ENCODE measurements around the gene LRRC8D. TPM values are rescaled to one million over a fixed set of nuclear protein-coding genes. Genes with fewer than 3 reads are reported as not detected.
A peak's percentile ranks its signal among the peaks of the same experiment; 100 is the strongest.

LRRC8D gene
- total RNA-seq, 1 experiment from 2014 or later, result 19.6 TPM

DNA sequence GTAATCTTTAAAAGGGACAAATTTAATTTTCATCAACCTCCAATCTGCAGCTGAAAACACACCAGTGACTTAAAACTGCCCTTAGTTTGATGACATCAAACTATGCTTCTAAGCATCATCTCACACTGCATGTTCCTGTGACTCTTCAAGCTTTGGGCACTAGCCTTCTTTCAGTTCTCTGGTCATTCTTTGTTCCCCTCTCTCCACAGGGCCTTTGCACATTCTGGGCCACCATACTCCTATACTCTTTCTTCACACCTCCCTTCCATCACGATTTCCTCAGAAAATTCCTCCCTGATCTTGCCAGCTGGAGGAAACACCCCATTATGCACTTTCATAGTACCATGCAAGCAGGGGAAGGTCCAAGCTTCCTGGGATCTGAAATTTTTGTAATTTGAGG, 96.5 kb downstream of the LRRC8D start:
- Histone ChIP-seq H3K79me2 (ENCODE audit: low read length) (no peaks in the 10 kb centered on the region), H3K9me2 (replicated peaks; ENCODE audit: low read length) (no peaks in the 10 kb centered on the region), H3K4me3 (ENCODE audit: low read length) (no peak overlapping the region), H3K36me3 (ENCODE audit: low read depth, low read length) (no peaks in the 10 kb centered on the region), H3K9ac (ENCODE audit: low read length) (no peak overlapping the region), H3F3A (ENCODE audit: low read length, unreplicated experiment) (no peaks in the 10 kb centered on the region), H3K9me3 (ENCODE audit: low read length) (no peaks in the 10 kb centered on the region), H3K4me1 (ENCODE audit: insufficient read depth, low read length) (peaks cover 13% of the 10 kb centered on the region), H4K20me1 (ENCODE audit: low read length) (no peaks in the 10 kb centered on the region), H3K27ac (ENCODE audit: low read length) (no peak overlapping the region), H2AFZ (ENCODE audit: low read length) (no peak overlapping the region), H3K4me2 (ENCODE audit: low read length) (no peak overlapping the region), H3K27me3 (ENCODE audit: low read length) (no peaks in the 10 kb centered on the region)
- TF ChIP-seq, protein P1, sequence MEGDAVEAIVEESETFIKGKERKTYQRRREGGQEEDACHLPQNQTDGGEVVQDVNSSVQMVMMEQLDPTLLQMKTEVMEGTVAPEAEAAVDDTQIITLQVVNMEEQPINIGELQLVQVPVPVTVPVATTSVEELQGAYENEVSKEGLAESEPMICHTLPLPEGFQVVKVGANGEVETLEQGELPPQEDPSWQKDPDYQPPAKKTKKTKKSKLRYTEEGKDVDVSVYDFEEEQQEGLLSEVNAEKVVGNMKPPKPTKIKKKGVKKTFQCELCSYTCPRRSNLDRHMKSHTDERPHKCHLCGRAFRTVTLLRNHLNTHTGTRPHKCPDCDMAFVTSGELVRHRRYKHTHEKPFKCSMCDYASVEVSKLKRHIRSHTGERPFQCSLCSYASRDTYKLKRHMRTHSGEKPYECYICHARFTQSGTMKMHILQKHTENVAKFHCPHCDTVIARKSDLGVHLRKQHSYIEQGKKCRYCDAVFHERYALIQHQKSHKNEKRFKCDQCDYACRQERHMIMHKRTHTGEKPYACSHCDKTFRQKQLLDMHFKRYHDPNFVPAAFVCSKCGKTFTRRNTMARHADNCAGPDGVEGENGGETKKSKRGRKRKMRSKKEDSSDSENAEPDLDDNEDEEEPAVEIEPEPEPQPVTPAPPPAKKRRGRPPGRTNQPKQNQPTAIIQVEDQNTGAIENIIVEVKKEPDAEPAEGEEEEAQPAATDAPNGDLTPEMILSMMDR (conservative IDR thresholded peaks at IDR 0.05; ENCODE audit: low read depth, low read length), result no peak
- no peak for TF ChIP-seq EZH2 (IDR thresholded peaks at IDR 0.05; ENCODE audit: low read length, unreplicated experiment)
- CTCF ChIA-PET, result no interaction called here
- POLR2A ChIA-PET (ENCODE audit: unreplicated experiment), result no interaction called here
- DNase-seq (no peak), ATAC-seq (no peak)
- intact Hi-C loops (cut with micrococcal nuclease), result no loop called here
- no TSS peak for BruUV-seq (replicated peaks)

DNA sequence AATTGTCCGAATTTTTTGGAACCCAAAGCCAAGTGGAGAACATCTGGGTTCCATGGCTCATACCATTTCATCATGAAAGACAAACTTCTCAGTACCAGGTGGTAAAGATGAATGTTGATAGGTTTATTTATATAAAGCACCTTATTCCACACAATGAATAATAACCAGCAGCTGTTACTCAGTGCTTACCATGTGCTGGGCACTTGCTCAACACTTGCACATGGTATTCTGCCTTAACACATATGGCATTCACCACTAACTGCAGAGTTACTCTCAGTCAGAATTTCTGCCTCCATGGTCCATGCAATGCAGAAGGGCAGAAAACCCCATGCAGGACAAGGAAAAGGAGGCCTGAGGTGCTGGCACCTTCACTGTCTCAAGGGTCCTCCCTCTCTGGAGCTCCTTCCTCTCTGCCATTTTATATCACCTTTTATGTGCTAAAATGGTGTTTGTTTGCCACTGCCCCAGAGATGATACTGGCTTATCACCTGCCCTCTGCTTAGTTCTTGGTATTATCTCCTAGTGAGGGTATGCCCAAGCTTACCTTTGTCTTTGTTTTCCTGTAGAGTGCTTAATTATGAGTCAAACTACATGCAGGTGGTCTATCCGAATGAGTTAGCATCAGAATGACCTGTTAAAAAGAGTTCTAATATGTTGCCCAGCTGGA, 97.4 kb downstream of the LRRC8D start:
- ATAC-seq (peak; percentile 20; the same call in 1 of the 2 replicates), DNase-seq (no peak)
- H2AFZ ChIP-seq (ENCODE audit: low read length), result no peak overlapping the region
- intact Hi-C loops (cut with micrococcal nuclease), result no loop called here
- H3K27ac ChIP-seq (ENCODE audit: low read length), result no peak overlapping the region
- no TSS peak for BruUV-seq (replicated peaks)
- ChIA-PET POLR2A (ENCODE audit: unreplicated experiment) (no interaction called here), CTCF (no interaction called here)
- no peaks in the 10 kb centered on the region for H3K79me2 ChIP-seq (ENCODE audit: low read length)
- H3K4me3 ChIP-seq (ENCODE audit: low read length), result no peak overlapping the region
- TF ChIP-seq EZH2 (IDR thresholded peaks at IDR 0.05; ENCODE audit: low read length, unreplicated experiment), result no peak
- TF ChIP-seq EZH2phosphoT487 (IDR thresholded peaks at IDR 0.05; ENCODE audit: borderline replicate concordance, low read length), result no peak
- TF ChIP-seq, protein P1 (conservative IDR thresholded peaks at IDR 0.05; ENCODE audit: low read depth, low read length), result no peak
- no peak overlapping the region for H3K9ac ChIP-seq (ENCODE audit: low read length)
- H3K4me1 ChIP-seq (ENCODE audit: insufficient read depth, low read length), result peaks cover 13% of the 10 kb centered on the region
- no peaks in the 10 kb centered on the region for H3K9me3 ChIP-seq (ENCODE audit: low read length)
- H3K4me2 ChIP-seq (ENCODE audit: low read length), result 0 out of 2 replicates have a peak overlapping the region, but pooled peaks have one; percentile 2
- no peaks in the 10 kb centered on the region for H3K9me2 ChIP-seq (replicated peaks; ENCODE audit: low read length)
- H3F3A ChIP-seq (ENCODE audit: low read length, unreplicated experiment), result no peaks in the 10 kb centered on the region
- no peaks in the 10 kb centered on the region for H3K27me3 ChIP-seq (ENCODE audit: low read length)
- H4K20me1 ChIP-seq (ENCODE audit: low read length), result no peaks in the 10 kb centered on the region
- H3K36me3 ChIP-seq (ENCODE audit: low read depth, low read length), result peaks cover 4% of the 10 kb centered on the region; the same call in 1 of the 2 replicates

DNA sequence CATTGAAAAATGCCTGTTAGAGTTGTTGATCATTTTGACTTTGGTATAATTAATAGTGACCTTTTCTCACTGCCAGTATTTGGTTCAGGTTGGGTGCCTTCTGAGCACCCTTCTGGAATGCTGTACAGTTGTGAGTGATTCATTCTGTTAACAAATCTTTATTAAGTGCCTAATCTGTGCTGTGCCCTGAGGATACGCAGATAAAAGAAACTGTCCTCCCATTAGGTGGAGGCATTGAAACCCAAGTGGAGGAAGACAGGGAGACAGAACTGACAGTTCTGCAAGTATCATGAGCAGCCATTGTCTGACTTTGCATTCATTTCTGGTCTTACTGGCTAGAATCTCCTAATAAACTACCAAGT, 97.9 kb downstream of the LRRC8D start:
- BruUV-seq (replicated peaks), result no TSS peak
- H3K4me3 ChIP-seq (ENCODE audit: low read length), result no peak overlapping the region
- H3K27ac ChIP-seq (ENCODE audit: low read length), result no peak overlapping the region
- TF ChIP-seq EZH2phosphoT487 (IDR thresholded peaks at IDR 0.05; ENCODE audit: borderline replicate concordance, low read length) (no peak), EZH2 (IDR thresholded peaks at IDR 0.05; ENCODE audit: low read length, unreplicated experiment) (no peak)
- TF ChIP-seq, protein P1 (conservative IDR thresholded peaks at IDR 0.05; ENCODE audit: low read depth, low read length), result no peak
- no peaks in the 10 kb centered on the region for H4K20me1 ChIP-seq (ENCODE audit: low read length)
- ATAC-seq, result peak; percentile 67
- ChIA-PET POLR2A (ENCODE audit: unreplicated experiment) (interaction anchor here (0.5 kb wide), 1 partner anchor 35 kb away, joined by 4 read pairs; no protein-coding TSS in a partner anchor), CTCF (no interaction called here)
- no peaks in the 10 kb centered on the region for H3K9me3 ChIP-seq (ENCODE audit: low read length)
- H3K79me2 ChIP-seq (ENCODE audit: low read length), result no peaks in the 10 kb centered on the region
- peak overlapping the region; percentile 2; the same call in 1 of the 2 replicates for H3K4me2 ChIP-seq (ENCODE audit: low read length)
- peaks cover 9% of the 10 kb centered on the region; the same call in 1 of the 2 replicates for H3K36me3 ChIP-seq (ENCODE audit: low read depth, low read length)
- H3F3A ChIP-seq (ENCODE audit: low read length, unreplicated experiment), result no peaks in the 10 kb centered on the region
- no peaks in the 10 kb centered on the region for H3K9me2 ChIP-seq (replicated peaks; ENCODE audit: low read length)
- intact Hi-C loops (cut with micrococcal nuclease), result no loop called here
- no peaks in the 10 kb centered on the region for H3K27me3 ChIP-seq (ENCODE audit: low read length)
- H3K4me1 ChIP-seq (ENCODE audit: insufficient read depth, low read length), result peaks cover 13% of the 10 kb centered on the region
- DNase-seq, result peak; percentile 50
- no peak overlapping the region for H3K9ac ChIP-seq (ENCODE audit: low read length)
- H2AFZ ChIP-seq (ENCODE audit: low read length), result no peak overlapping the region
